ENCODE results near the gene CAMTA1.

GRCh38 chr1:7755448-7755847, 970.2 kb downstream of the CAMTA1 start:
- TF ChIP-seq, protein P1, sequence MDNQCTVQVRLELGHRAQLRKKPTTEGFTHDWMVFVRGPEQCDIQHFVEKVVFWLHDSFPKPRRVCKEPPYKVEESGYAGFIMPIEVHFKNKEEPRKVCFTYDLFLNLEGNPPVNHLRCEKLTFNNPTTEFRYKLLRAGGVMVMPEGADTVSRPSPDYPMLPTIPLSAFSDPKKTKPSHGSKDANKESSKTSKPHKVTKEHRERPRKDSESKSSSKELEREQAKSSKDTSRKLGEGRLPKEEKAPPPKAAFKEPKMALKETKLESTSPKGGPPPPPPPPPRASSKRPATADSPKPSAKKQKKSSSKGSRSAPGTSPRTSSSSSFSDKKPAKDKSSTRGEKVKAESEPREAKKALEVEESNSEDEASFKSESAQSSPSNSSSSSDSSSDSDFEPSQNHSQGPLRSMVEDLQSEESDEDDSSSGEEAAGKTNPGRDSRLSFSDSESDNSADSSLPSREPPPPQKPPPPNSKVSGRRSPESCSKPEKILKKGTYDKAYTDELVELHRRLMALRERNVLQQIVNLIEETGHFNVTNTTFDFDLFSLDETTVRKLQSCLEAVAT (IDR thresholded peaks at IDR 0.05), result no peak
- TF ChIP-seq, protein P2, sequence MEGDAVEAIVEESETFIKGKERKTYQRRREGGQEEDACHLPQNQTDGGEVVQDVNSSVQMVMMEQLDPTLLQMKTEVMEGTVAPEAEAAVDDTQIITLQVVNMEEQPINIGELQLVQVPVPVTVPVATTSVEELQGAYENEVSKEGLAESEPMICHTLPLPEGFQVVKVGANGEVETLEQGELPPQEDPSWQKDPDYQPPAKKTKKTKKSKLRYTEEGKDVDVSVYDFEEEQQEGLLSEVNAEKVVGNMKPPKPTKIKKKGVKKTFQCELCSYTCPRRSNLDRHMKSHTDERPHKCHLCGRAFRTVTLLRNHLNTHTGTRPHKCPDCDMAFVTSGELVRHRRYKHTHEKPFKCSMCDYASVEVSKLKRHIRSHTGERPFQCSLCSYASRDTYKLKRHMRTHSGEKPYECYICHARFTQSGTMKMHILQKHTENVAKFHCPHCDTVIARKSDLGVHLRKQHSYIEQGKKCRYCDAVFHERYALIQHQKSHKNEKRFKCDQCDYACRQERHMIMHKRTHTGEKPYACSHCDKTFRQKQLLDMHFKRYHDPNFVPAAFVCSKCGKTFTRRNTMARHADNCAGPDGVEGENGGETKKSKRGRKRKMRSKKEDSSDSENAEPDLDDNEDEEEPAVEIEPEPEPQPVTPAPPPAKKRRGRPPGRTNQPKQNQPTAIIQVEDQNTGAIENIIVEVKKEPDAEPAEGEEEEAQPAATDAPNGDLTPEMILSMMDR (IDR thresholded peaks at IDR 0.05 in 2 of 3, conservative IDR thresholded peaks at IDR 0.05 in 1 of 3; ENCODE audit: insufficient read depth in 2 of 3, low read depth in 1 of 3, low read length in 3 of 3), result peak; percentile 49 to 55 (median 53); a peak in 4 of 6 replicates
- TF ChIP-seq PATZ1 (CRISPR knock-in tag; IDR thresholded peaks at IDR 0.05; ENCODE audit: borderline replicate concordance) (no peak), KAT2B (IDR thresholded peaks at IDR 0.05; ENCODE audit: low read depth, low read length) (no peak), POLR2A (conservative IDR thresholded peaks at IDR 0.05) (no peak), HIVEP1 (CRISPR knock-in tag; IDR thresholded peaks at IDR 0.05) (no peak), TAF7 (tag; IDR thresholded peaks at IDR 0.05) (no peak), NFXL1 (CRISPR knock-in tag; IDR thresholded peaks at IDR 0.05) (no peak), EZH2 (IDR thresholded peaks at IDR 0.05; ENCODE audit: borderline replicate concordance, low read depth, low read length) (0 out of 2 replicates have a peak, but pooled peaks have one; percentile 87), CHD7 (IDR thresholded peaks at IDR 0.05; ENCODE audit: low read depth, low read length) (no peak), RCOR1 (IDR thresholded peaks at IDR 0.05; ENCODE audit: borderline replicate concordance in 1 of 2, low read depth in 2 of 2, low read length in 2 of 2) (no peak)
